K562 (cell line): ENCODE data around the gene PSMD10. TPM values are rescaled to one million over a fixed set of nuclear protein-coding genes. Genes with fewer than 3 reads are reported as not detected.

Experiments used
- ATAC-seq: fragments of 200-7000 bp; cut with Tn5 transposase; 3 replicates; pipeline ENCODE4 v1.9.1; 2020; ENCODE audit warnings: moderate library complexity
- BruUV-seq: library from RNA; stranded (reverse); fragments of 400-500 nt; replicated peaks from 2 replicates; lab custom pipeline; 2021; lab: Mats Ljungman, UMichigan
- CTCF ChIA-PET: fragments of 300-600 bp; formaldehyde crosslinking; extraction: SDS; loops from one replicate; lab custom pipeline; 2021; ENCODE audit warnings: low intra/inter-chr PET ratio; lab: Yijun Ruan, JAX
- POLR2A ChIA-PET: fragments of 300-600, 350-650 bp; sonication (Branson Sonifier 250); formaldehyde crosslinking; extraction: SDS; loops from one replicate; lab custom pipeline; 2021; ENCODE audit warnings: antibody characterized with exemption, inconsistent platforms; lab: Yijun Ruan, JAX
- DNase-seq, 4 experiments: peaks; one replicate each; pipeline versions ENCODE4 v3.0.0 to v3.0.0-alpha.2; 2011 to 2018; ENCODE audit warnings: low spot score in 3 of 4, mixed read lengths in 3 of 4; ENCODE audit errors: extremely low read depth in 1 of 4
- FAIRE-seq: peaks from 2 replicates; lab custom pipeline; 2011; peaks lifted over from hg19 to GRCh38; lab: Jason Lieb, UNC
- H2AFZ ChIP-seq: 2 replicates; pipeline ENCODE4 v1.6.0; 2011; ENCODE audit warnings: low read depth, low read length, control low read depth, inconsistent platforms
- H3K27ac ChIP-seq: fragments of 200-600 bp; 3 replicates; pipeline ENCODE4 v1.8.0; 2011; ENCODE audit warnings: low read depth, mild to moderate bottlenecking, control low read depth, inconsistent platforms, low read length, moderate library complexity, mixed read lengths; ENCODE audit errors: extremely low read depth
- H3K27me3 ChIP-seq, 2 experiments: fragments of 300-600 bp in 1 of 2; 2 replicates in 1 of 2; 3 replicates in 1 of 2; pipeline versions ENCODE4 v1.6.0 to v1.8.0; 2011; ENCODE audit warnings: inconsistent platforms in 2 of 2, low read length in 2 of 2, mild to moderate bottlenecking in 1 of 2, mixed read lengths in 1 of 2, moderate library complexity in 1 of 2; ENCODE audit not compliant: control insufficient read depth in 2 of 2, insufficient read depth in 2 of 2
- H3K36me3 ChIP-seq: fragments of 300-600 bp; 3 replicates; pipeline ENCODE4 v1.8.0; 2011; ENCODE audit warnings: mild to moderate bottlenecking, low read length, inconsistent platforms; ENCODE audit not compliant: control insufficient read depth, insufficient read depth
- H3K4me1 ChIP-seq, 2 experiments: fragments of 200-600 bp in 1 of 2; replicated peaks in 1 of 2; 2 replicates in 1 of 2; 3 replicates in 1 of 2; pipeline versions ENCODE4 v1.5.1 to v1.8.0; 2011; ENCODE audit warnings: inconsistent platforms in 2 of 2, low read length in 2 of 2, mild to moderate bottlenecking in 1 of 2, mixed read lengths in 1 of 2, moderate library complexity in 1 of 2; ENCODE audit not compliant: control insufficient read depth in 2 of 2, insufficient read depth in 2 of 2
- H3K4me2 ChIP-seq: 2 replicates; pipeline ENCODE4 v1.6.1; 2011; ENCODE audit warnings: low read length, control low read depth, inconsistent platforms, mixed read lengths; ENCODE audit not compliant: insufficient read depth
- H3K4me3 ChIP-seq: fragments of 200-600 bp; sonication (generic), shearing (Covaris generic); 2 replicates; pipeline ENCODE4 v1.5.1; 2016; ENCODE audit warnings: control low read depth, inconsistent platforms
- H3K79me2 ChIP-seq: fragments of 200-600 bp; 3 replicates; pipeline ENCODE4 v1.8.0; 2011; ENCODE audit warnings: low read length, inconsistent platforms; ENCODE audit not compliant: control insufficient read depth, insufficient read depth
- H3K9ac ChIP-seq, 2 experiments: 2 replicates each; pipeline versions ENCODE4 v1.6.0 to v1.6.1; 2011; ENCODE audit warnings: low read depth in 2 of 2, low read length in 2 of 2, control low read depth in 1 of 2, inconsistent platforms in 1 of 2, mild to moderate bottlenecking in 1 of 2, mixed read lengths in 1 of 2; ENCODE audit not compliant: insufficient read depth in 1 of 2
- H3K9me1 ChIP-seq: one replicate; pipeline ENCODE4 v1.6.0; 2011; ENCODE audit warnings: inconsistent platforms, mild to moderate bottlenecking, low read length, moderate library complexity; ENCODE audit not compliant: control insufficient read depth, insufficient read depth
- H3K9me3 ChIP-seq: replicated peaks from 2 replicates; pipeline ENCODE4 v1.5.1; 2011; ENCODE audit warnings: low read depth, low read length, inconsistent platforms; ENCODE audit not compliant: control insufficient read depth, insufficient read depth
- H4K20me1 ChIP-seq: replicated peaks from 2 replicates; pipeline ENCODE4 v1.6.1; 2011; ENCODE audit warnings: low read length, inconsistent platforms, mixed read lengths; ENCODE audit not compliant: control insufficient read depth, insufficient read depth
- BRD4 ChIP-seq: fragments of 200-600 bp; sonication (generic); IDR thresholded peaks from 2 replicates; pipeline ENCODE4 v1.6.1; 2017; ENCODE audit warnings: inconsistent platforms
- BRF1 ChIP-seq: IDR thresholded peaks from 3 replicates; pipeline ENCODE4 v1.6.1; 2011; ENCODE audit warnings: borderline replicate concordance, mild to moderate bottlenecking; ENCODE audit not compliant: insufficient read length; ENCODE audit errors: extremely low read depth
- CSDE1 ChIP-seq, 2 experiments: fragments of 450-650 bp; IDR thresholded peaks; 2 replicates each; pipeline ENCODE4 v1.6.1; 2016; ENCODE audit warnings: mild to moderate bottlenecking in 1 of 2
- ELF4 ChIP-seq: fragments of 450-650 bp; formaldehyde crosslinking; IDR thresholded peaks from 2 replicates; pipeline ENCODE4 v1.4.0; 2022; ENCODE audit warnings: missing genetic modification characterization
- IRF1 ChIP-seq: sonication (generic); formaldehyde crosslinking; IDR thresholded peaks from 2 replicates; pipeline ENCODE4 v1.8.0; 2022; ENCODE audit warnings: missing genetic modification reagents, mild to moderate bottlenecking, borderline replicate concordance
- MAZ ChIP-seq, 2 experiments: fragments of 450-650 bp in 1 of 2; sonication (generic) in 1 of 2; formaldehyde crosslinking; IDR thresholded peaks in 1 of 2; conservative IDR thresholded peaks in 1 of 2; 2 replicates each; pipeline versions ENCODE4 v1.4.0 to v1.5.0; 2020; ENCODE audit warnings: mild to moderate bottlenecking in 1 of 2, missing genetic modification reagents in 1 of 2
- MLLT1 ChIP-seq, 2 experiments: fragments of 450-650 bp; IDR thresholded peaks; 2 replicates each; pipeline ENCODE4 v1.6.1; 2016
- RAD21 ChIP-seq, 2 experiments: fragments of 250-450 bp in 1 of 2; fragments of 450-650 bp in 1 of 2; sonication (Bioruptor Pico) in 1 of 2; formaldehyde crosslinking in 1 of 2; IDR thresholded peaks in 1 of 2; conservative IDR thresholded peaks in 1 of 2; 2 replicates each; pipeline versions ENCODE4 v1.4.0 to v1.8.0; 2020 to 2022; ENCODE audit warnings: mild to moderate bottlenecking in 2 of 2, moderate library complexity in 1 of 2
- SAFB2 ChIP-seq: fragments of 200-400 bp; formaldehyde crosslinking; IDR thresholded peaks from 2 replicates; pipeline ENCODE4 v1.6.1; 2018; ENCODE audit warnings: borderline replicate concordance, low read length, low read depth, moderate library complexity; ENCODE audit not compliant: severe bottlenecking
- SIN3A ChIP-seq, 2 experiments: fragments of 150-350 bp in 1 of 2; IDR thresholded peaks; 2 replicates each; pipeline ENCODE4 v1.6.1; 2011 to 2016; ENCODE audit warnings: borderline replicate concordance in 2 of 2, low read depth in 2 of 2, low read length in 2 of 2, mild to moderate bottlenecking in 2 of 2, moderate library complexity in 2 of 2; ENCODE audit not compliant: control insufficient read depth in 1 of 2
- SMAD1 ChIP-seq: fragments of 150-350 bp; IDR thresholded peaks from 2 replicates; pipeline ENCODE4 v1.6.1; 2014; ENCODE audit warnings: low read length, low read depth; ENCODE audit not compliant: partially characterized antibody
- SMAD2 ChIP-seq: fragments of 150-350 bp; IDR thresholded peaks from 2 replicates; pipeline ENCODE4 v1.6.1; 2014; ENCODE audit warnings: low read depth, mild to moderate bottlenecking, low read length
- SMAD3 ChIP-seq: fragments of 450-650 bp; formaldehyde crosslinking; conservative IDR thresholded peaks from 2 replicates; pipeline ENCODE4 v1.4.0; 2020; ENCODE audit warnings: mild to moderate bottlenecking
- TAF1 ChIP-seq: IDR thresholded peaks from 2 replicates; pipeline ENCODE4 v1.6.1; 2011; ENCODE audit warnings: mild to moderate bottlenecking, low read length, moderate library complexity; ENCODE audit not compliant: insufficient read depth, control insufficient read depth, severe bottlenecking; ENCODE audit errors: extremely low read depth
- TAF9B ChIP-seq: fragments of 450-650 bp; IDR thresholded peaks from 2 replicates; pipeline ENCODE4 v1.6.1; 2018; ENCODE audit warnings: mild to moderate bottlenecking; ENCODE audit not compliant: partially characterized antibody
- YY1 ChIP-seq, 3 experiments: IDR thresholded peaks; 2 replicates each; pipeline ENCODE4 v1.6.1; 2011; ENCODE audit warnings: low read length in 2 of 3, mild to moderate bottlenecking in 2 of 3, moderate library complexity in 2 of 3, borderline replicate concordance in 1 of 3, control low read depth in 1 of 3, low read depth in 1 of 3; ENCODE audit not compliant: insufficient read depth in 3 of 3, insufficient replicate concordance in 2 of 3, control insufficient read depth in 1 of 3, insufficient read length in 1 of 3; ENCODE audit errors: extremely low read depth in 1 of 3
- WGBS: fragments of 100-300 bp; shearing (Covaris generic); methylation state at CpG from one replicate; pipeline ENCODE4 v1.1.6; 2016; ENCODE audit warnings: low coverage, mixed read lengths; ENCODE audit not compliant: insufficient coverage; ENCODE audit errors: missing lambda C conversion rate; 5-methylcytosine and 5-hydroxymethylcytosine counted together
- in situ Hi-C: fragments of 300-500 bp; cut with MboI; formaldehyde crosslinking; loops from 4 replicates; pipeline ENCODE4 v1.15.0; 2018; ENCODE audit warnings: inconsistent platforms, mixed read lengths
- intact Hi-C: fragments of 100-400 bp; cut with micrococcal nuclease; formaldehyde crosslinking; loops from 2 replicates; pipeline ENCODE4 v1.14.2; 2022
- polyA plus RNA-seq, 8 experiments: library from polyadenylated mRNA; depleted of rRNA in 4 of 8; stranded (reverse) in 5 of 8; unstranded in 3 of 8; fragments of >200 nt; fragmentation: Nextera tagmentation in 2 of 8; fragmentation: Illumina TruSeq in 1 of 8; extraction: Ambion mirVana in 2 of 8; extraction: Trizol in 1 of 8; gene quantifications; 2 replicates each; pipeline versions ENCODE4 v1.2.1 to v1.2.3, GENCODE V29; 2011 to 2014; ENCODE audit warnings: inconsistent platforms in 1 of 8, missing spikeins in 1 of 8
- total RNA-seq, 7 experiments: library from RNA; depleted of rRNA in 6 of 7; stranded (reverse); fragments of >200 nt in 6 of 7; fragmentation: Illumina TruSeq in 2 of 7; extraction: Trizol in 2 of 7; gene quantifications; 2 replicates each; pipeline versions ENCODE4 v1.2.1 to v1.2.3, GENCODE V29; 2011 to 2021; ENCODE audit warnings: low replicate concordance in 1 of 7

PSMD10 gene
- total and polyA plus RNA-seq, 9 of the 15 experiments (the other 6 are each of a cell fraction or from before 2014, with no cell fraction given) = 47.8 to 163 (median 70.4) TPM

GRCh38 chrX:108090491-108091263, 665 bp downstream of the PSMD10 start:
- H3K4me2 ChIP-seq = peak overlapping the region; percentile 98
- FAIRE-seq = peak; percentile 74
- ChIA-PET CTCF (no interaction called here), POLR2A (interaction anchor here (0.6 to 2.0 kb wide), 8 partner anchors 8 to 51 kb away, joined by 3 to 11 read pairs (median 4); no protein-coding TSS in a partner anchor)
- intact Hi-C loops (no loop called here), in situ Hi-C loops (no loop called here)
- WGBS = under 1% methylated on average over 20 of the region's 20 CpGs
- peaks cover 44% of the 10 kb centered on the region for H3K79me2 ChIP-seq
- H2AFZ ChIP-seq = peak overlapping the region; percentile 75
- H3K9ac ChIP-seq = peak overlapping the region; percentile 91 to 93
- ATAC-seq = peak; percentile 3
- H3K4me1 ChIP-seq = peaks cover 0 to 8% of the 10 kb centered on the region in 2 experiments; a peak in 2 of 5 replicates
- peaks cover 24% of the 10 kb centered on the region; the same call in 2 of the 3 replicates for H3K36me3 ChIP-seq
- peak in 1 of 4 experiments; percentile 17 for DNase-seq
- no peaks in the 10 kb centered on the region for H3K27me3 ChIP-seq
- H3K9me3 ChIP-seq = no peaks in the 10 kb centered on the region
- H4K20me1 ChIP-seq = no peaks in the 10 kb centered on the region
- H3K4me3 ChIP-seq = peak overlapping the region; percentile 72
- H3K27ac ChIP-seq = peak overlapping the region; percentile 94
- H3K9me1 ChIP-seq = no peaks in the 10 kb centered on the region
- BruUV-seq = TSS peak; percentile 67
- TF ChIP-seq BRD4 = 0 out of 2 replicates have a peak, but pooled peaks have one; percentile 57
- TF ChIP-seq SMAD2 = no peak
- TF ChIP-seq TAF1 = peak; percentile 58
- no peak for TF ChIP-seq CSDE1 (IDR thresholded peaks at IDR 0.05)
- peak; percentile 80 to 86 for TF ChIP-seq MLLT1 (IDR thresholded peaks at IDR 0.05)
- TF ChIP-seq BRF1 = no peak
- TF ChIP-seq YY1 (IDR thresholded peaks at IDR 0.05; ENCODE audit: borderline replicate concordance in 1 of 3, control insufficient read depth in 1 of 3, extremely low read depth in 1 of 3, insufficient read depth in 3 of 3, insufficient read length in 1 of 3, insufficient replicate concordance in 2 of 3, low read depth in 1 of 3, low read length in 2 of 3) = no peak
- no peak for TF ChIP-seq IRF1 (CRISPR knock-in tag)
- 0 out of 4 replicates have a peak, but pooled peaks of 1 of the 2 experiments have one; percentile 41 for TF ChIP-seq SIN3A (IDR thresholded peaks at IDR 0.05; ENCODE audit: borderline replicate concordance in 2 of 2, control insufficient read depth in 1 of 2, low read depth in 2 of 2, low read length in 2 of 2)
- TF ChIP-seq SAFB2 = no peak
- TF ChIP-seq RAD21 (CRISPR knock-in tag; conservative IDR thresholded peaks at IDR 0.05 in 1 of 2, IDR thresholded peaks at IDR 0.05 in 1 of 2) = no peak
- no peak for TF ChIP-seq ELF4 (CRISPR knock-in tag)
- no peak for TF ChIP-seq SMAD3 (CRISPR knock-in tag)
- TF ChIP-seq SMAD1 = no peak
- no peak for TF ChIP-seq MAZ (CRISPR knock-in tag; conservative IDR thresholded peaks at IDR 0.05 in 1 of 2, IDR thresholded peaks at IDR 0.05 in 1 of 2)
- TF ChIP-seq TAF9B = peak; percentile 49
